Measurements from ENCODE around the gene ZSCAN10. TPM values are rescaled to one million over a fixed set of nuclear protein-coding genes. Genes with fewer than 3 reads are reported as not detected.
A peak's percentile ranks its signal among the peaks of the same experiment; 100 is the strongest.

Gene ZSCAN10
- total and polyA plus RNA-seq, 8 donors = 0.35 TPM; not detected in 7

DNA sequence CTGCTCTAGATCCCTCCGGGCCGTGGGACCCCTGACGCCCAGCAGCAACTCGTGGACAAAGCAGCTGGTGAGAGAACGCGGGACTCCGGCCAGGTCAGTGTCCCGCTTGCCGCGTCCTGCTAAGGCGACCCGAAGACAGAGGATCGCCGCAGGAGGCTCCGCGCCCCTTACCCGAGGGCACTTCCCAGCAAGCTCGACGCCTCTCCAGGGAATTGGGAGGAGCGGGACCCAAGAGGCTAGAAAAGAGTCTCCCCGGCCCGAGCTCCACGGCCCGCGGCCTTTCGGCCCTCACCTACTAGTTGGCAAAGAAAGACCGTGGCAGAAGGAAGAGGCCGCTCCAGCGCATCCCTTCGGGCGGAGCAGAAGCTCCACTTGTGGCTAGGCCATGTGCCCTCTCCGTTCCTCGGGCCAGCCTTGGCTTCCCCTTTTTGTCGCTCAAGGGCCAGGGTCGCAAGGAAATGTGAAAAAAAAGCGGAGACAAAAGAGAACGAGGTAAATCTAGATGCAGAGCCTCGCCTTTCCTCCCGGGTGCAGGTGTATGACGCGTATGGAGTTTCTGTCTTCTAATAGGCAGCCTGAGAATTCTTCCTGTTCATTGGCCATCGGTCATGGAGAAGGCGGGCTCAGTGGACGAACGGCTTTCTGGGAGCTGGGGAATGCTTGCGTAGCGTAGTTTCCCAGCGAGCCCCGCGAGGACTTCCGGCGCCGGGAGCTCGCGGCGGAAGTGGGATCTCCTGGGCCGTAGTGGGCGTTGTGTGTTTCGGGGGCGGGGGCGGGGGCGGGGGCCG, 35.4 kb upstream of the ZSCAN10 start, which contains the start of gene ZNF213:
Gene ZNF213 (plus strand): TSS at position 692 of the 788 bp plus-strand sequence. CDS start 2,252 bp downstream, outside the sequence.
- no peaks in the 10 kb centered on the region for H3K27me3 ChIP-seq
- H3K36me3 ChIP-seq = no peaks in the 10 kb centered on the region
- ATAC-seq = peak; percentile 95 to 98 (median 96)
- FAIRE-seq = peak; percentile 77
- no peaks in the 10 kb centered on the region for H3K9me3 ChIP-seq
- H3K4me1 ChIP-seq = peaks cover 0 to 23% (median 6%) of the 10 kb centered on the region in 3 donors
- H3K4me3 ChIP-seq = peak within 1 kb of the TSS; percentile 75 to 98 (median 90)
- intact Hi-C loops (cut with DNase I) = no loop called here
- TF ChIP-seq, protein P1, sequence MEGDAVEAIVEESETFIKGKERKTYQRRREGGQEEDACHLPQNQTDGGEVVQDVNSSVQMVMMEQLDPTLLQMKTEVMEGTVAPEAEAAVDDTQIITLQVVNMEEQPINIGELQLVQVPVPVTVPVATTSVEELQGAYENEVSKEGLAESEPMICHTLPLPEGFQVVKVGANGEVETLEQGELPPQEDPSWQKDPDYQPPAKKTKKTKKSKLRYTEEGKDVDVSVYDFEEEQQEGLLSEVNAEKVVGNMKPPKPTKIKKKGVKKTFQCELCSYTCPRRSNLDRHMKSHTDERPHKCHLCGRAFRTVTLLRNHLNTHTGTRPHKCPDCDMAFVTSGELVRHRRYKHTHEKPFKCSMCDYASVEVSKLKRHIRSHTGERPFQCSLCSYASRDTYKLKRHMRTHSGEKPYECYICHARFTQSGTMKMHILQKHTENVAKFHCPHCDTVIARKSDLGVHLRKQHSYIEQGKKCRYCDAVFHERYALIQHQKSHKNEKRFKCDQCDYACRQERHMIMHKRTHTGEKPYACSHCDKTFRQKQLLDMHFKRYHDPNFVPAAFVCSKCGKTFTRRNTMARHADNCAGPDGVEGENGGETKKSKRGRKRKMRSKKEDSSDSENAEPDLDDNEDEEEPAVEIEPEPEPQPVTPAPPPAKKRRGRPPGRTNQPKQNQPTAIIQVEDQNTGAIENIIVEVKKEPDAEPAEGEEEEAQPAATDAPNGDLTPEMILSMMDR (IDR thresholded peaks at IDR 0.05) = no peak
- peak within 1 kb of the TSS; percentile 88 to 96 (median 90) for H3K27ac ChIP-seq
- 0% methylated on average over 57 to 63 of the region's 63 CpGs for WGBS, 2 donors
- peak; percentile 89 to 96 (median 94) for DNase-seq

DNA sequence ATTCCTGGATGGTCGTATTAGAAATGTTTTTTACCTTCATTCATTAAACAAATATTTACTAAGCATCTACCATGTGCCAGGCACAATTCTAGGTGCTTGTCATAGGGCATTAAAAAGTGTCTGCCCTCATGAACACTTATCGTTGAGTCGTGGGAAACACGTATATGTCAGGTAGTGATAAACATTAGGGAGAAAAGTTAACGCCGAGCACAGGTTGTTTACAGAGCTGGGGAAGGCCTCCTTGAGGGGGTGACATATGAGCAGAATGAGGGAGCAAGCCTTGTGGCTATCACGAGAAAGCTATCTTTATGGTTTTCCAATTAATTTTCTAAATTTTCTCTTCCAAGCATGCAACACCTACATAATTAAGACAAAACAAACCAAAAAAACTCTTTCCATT, 34.8 kb upstream of the ZSCAN10 start:
- ATAC-seq = no peak
- peak overlapping the region; percentile 88 to 96 (median 90) for H3K27ac ChIP-seq
- intact Hi-C loops (cut with DNase I) = no loop called here
- peaks cover 5 to 28% (median 9%) of the 10 kb centered on the region in 3 donors for H3K4me1 ChIP-seq
- H3K36me3 ChIP-seq = no peaks in the 10 kb centered on the region
- H3K27me3 ChIP-seq = no peaks in the 10 kb centered on the region
- TF ChIP-seq, protein P1 (IDR thresholded peaks at IDR 0.05) = no peak
- peak overlapping the region; percentile 75 to 98 (median 90) for H3K4me3 ChIP-seq
- WGBS, 2 donors = 3 to 4% methylated on average over 7 of the region's 7 CpGs
- no peak for FAIRE-seq
- no peak for DNase-seq
- no peaks in the 10 kb centered on the region for H3K9me3 ChIP-seq

DNA sequence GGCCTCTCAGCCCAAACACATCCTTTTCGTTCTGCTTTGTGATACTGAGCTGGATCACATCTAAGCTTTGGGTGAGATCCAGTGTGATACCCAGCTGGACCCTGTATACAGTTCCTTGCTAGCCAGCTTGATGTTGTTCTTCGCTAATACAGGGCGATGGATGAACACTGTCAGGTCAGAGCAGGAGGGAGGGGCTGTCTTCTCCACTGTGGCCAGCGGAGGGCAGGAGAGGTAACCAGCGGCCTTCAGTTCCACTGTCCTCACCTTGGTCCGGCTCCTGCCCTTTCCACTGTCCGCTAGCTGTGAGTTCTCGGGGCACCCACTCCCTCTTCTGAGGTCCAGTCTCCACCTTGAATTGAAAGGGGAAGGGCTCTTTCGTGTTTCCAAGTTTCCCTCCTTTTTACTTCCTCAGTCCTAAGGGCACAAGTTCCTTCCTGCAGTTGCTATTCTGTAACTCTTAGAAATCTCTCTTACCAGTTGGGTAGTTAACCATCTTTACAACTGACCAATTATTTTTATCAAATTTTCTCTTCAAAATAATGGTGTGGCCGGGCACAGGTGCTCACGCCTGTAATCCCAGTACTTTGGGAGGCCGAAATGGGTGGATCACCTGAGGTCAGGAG, 32.8 kb upstream of the ZSCAN10 start:
- no peak overlapping the region for H3K27ac ChIP-seq
- H3K4me1 ChIP-seq = peaks cover 10 to 35% (median 11%) of the 10 kb centered on the region in 3 donors
- ATAC-seq (no peak), FAIRE-seq (no peak), DNase-seq (peak in 3 of 6 donors; percentile 37 to 67 (median 59))
- H3K27me3 ChIP-seq = no peaks in the 10 kb centered on the region
- intact Hi-C loops (cut with DNase I) = no loop called here
- no peaks in the 10 kb centered on the region for H3K9me3 ChIP-seq
- TF ChIP-seq, protein P1 (IDR thresholded peaks at IDR 0.05) = peak in 2 of 4 donors; percentile 19 to 39
- 67 to 68% methylated on average over 12 of the region's 12 CpGs for WGBS, 2 donors
- no peaks in the 10 kb centered on the region for H3K36me3 ChIP-seq
- no peak overlapping the region for H3K4me3 ChIP-seq

DNA sequence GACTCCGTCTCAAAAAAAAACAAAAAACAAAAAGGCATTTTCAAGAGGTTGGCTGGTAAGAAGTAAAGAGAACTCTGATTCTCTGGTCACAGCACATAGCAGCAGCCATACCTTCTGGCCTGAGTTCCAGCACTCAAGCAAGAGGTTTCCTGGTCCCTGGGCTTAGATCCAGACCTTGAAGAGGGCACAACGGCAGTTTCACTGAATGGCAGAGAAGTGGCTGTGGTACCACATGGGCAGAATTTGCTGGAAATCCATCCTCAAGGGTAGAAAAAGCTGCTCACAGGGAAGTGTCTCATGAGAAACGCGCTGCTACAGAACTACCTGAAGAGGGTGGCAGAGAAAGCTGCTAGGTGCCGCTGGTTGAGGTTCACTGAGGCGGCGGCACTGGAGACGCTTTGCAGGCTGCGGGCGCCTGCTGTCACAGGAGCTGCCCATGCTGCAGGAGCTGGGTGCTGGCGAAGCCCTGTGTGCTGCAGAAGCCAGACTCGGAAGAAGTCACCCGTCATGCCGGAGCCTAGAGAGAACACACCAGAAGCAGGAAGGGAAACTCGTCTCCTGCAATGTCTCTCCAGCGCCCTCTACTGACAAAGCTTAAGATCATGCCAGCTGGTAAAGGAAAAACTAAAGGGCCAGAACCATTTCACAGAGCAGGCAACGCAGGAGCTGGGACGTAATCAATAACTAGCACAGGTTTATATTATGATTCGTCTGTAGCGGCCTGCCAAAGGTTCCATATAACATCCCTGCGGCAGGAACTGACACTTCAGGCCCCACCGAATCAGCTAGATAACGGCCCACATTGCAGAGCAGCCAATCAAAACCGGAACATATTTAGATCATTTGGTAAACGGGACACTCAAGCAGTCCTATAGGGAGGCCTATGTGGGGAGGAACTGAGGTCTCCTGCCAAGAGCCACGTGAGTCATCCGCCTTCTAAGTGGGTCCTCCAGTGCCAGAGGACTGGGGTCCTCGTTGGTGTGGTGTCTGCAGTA, 30.3 kb upstream of the ZSCAN10 start:
- peak in 5 of 6 donors; percentile 73 to 86 (median 82) for DNase-seq
- FAIRE-seq = no peak
- intact Hi-C loops (cut with DNase I) = no loop called here
- no peaks in the 10 kb centered on the region for H3K27me3 ChIP-seq
- H3K27ac ChIP-seq = peak overlapping the region; percentile 66 to 91 (median 75)
- ATAC-seq = peak; percentile 74 to 85 (median 84)
- H3K9me3 ChIP-seq = no peaks in the 10 kb centered on the region
- H3K36me3 ChIP-seq = no peaks in the 10 kb centered on the region
- peaks cover 3 to 31% (median 11%) of the 10 kb centered on the region in 3 donors for H3K4me1 ChIP-seq
- 5 to 8% methylated on average over 28 of the region's 28 CpGs for WGBS, 2 donors
- TF ChIP-seq, protein P1 (IDR thresholded peaks at IDR 0.05) = peak; percentile 68 to 90 (median 86)
- H3K4me3 ChIP-seq = peak overlapping the region; percentile 35 to 58 (median 44)
